Loucy (cell line): ENCODE measurements around the gene FAM222A.

Experiments used
- CTCF ChIP-seq: fragments of 200-600 bp; sonication (generic); conservative IDR thresholded peaks from 2 replicates; pipeline ENCODE4 v1.5.1; 2014; ENCODE audit warnings: mild to moderate bottlenecking, antibody characterized with exemption, low read length
- EZH2phosphoT487 ChIP-seq: fragments of 200-600 bp; IDR thresholded peaks from 2 replicates; pipeline ENCODE4 v1.6.1; 2018; ENCODE audit warnings: antibody characterized with exemption, mild to moderate bottlenecking, moderate library complexity, borderline replicate concordance

- no peak for TF ChIP-seq CTCF
- no peak for TF ChIP-seq EZH2phosphoT487
Observed at GRCh38 chr12:109689426-109689825, 24.2 kb upstream of the FAM222A start.
